WERI-Rb-1 (cell line): ENCODE data around the gene DHDDS.

ENCODE experiments used
- DNase-seq: peaks from one replicate; pipeline ENCODE4 v3.0.0-alpha.2; 2020
- H3K27ac ChIP-seq: fragments of 250-450 bp; sonication (Bioruptor Pico); 2 replicates; pipeline ENCODE4 v1.5.1; 2020; ENCODE audit warnings: mild to moderate bottlenecking, moderate library complexity
- H3K27me3 ChIP-seq: fragments of 250-450 bp; sonication (Bioruptor Pico); 2 replicates; pipeline ENCODE4 v1.5.1; 2021; ENCODE audit warnings: mild to moderate bottlenecking, low read depth, moderate library complexity; ENCODE audit not compliant: insufficient read depth, severe bottlenecking
- H3K36me3 ChIP-seq: fragments of 250-450 bp; sonication (Bioruptor Pico); 2 replicates; pipeline ENCODE4 v1.5.1; 2020; ENCODE audit warnings: mild to moderate bottlenecking, moderate library complexity
- H3K4me3 ChIP-seq: 2 replicates; pipeline ENCODE4 v1.5.1; 2011; ENCODE audit warnings: low read depth, mild to moderate bottlenecking, control low read depth, low read length
- H3K9me3 ChIP-seq: fragments of 250-450 bp; sonication (Bioruptor Pico); 2 replicates; pipeline ENCODE4 v1.5.1; 2021; ENCODE audit warnings: mild to moderate bottlenecking, moderate library complexity; ENCODE audit not compliant: severe bottlenecking
- CTCF ChIP-seq: IDR thresholded peaks from 2 replicates; pipeline ENCODE4 v1.5.1; 2011; ENCODE audit warnings: low read depth, mild to moderate bottlenecking, control low read depth, inconsistent platforms, low read length

DHDDS gene

GRCh38 chr1:26411624-26412074 lies 20.5 kb upstream of the DHDDS start:
- no peak for DNase-seq
- peak overlapping the region; percentile 84 for H3K27ac ChIP-seq
- no peak for TF ChIP-seq CTCF

GRCh38 chr1:26412180-26412840 lies 19.8 kb upstream of the DHDDS start:
- Histone ChIP-seq H3K27ac (peak overlapping the region; percentile 84), H3K4me3 (no peak overlapping the region; the same call in 1 of the 2 replicates), H3K9me3 (peaks cover 15% of the 10 kb centered on the region), H3K36me3 (no peaks in the 10 kb centered on the region), H3K27me3 (no peaks in the 10 kb centered on the region)
- DNase-seq = peak; percentile 96
- TF ChIP-seq CTCF = no peak

More at GRCh38 chr1:26411624-26412074, 20.5 kb upstream of the DHDDS start:
- Histone ChIP-seq H3K27me3 (no peaks in the 10 kb centered on the region), H3K36me3 (no peaks in the 10 kb centered on the region), H3K4me3 (no peak overlapping the region), H3K9me3 (peaks cover 15% of the 10 kb centered on the region)

- Histone ChIP-seq H3K36me3 (no peaks in the 10 kb centered on the region), H3K27me3 (no peaks in the 10 kb centered on the region), H3K9me3 (peaks cover 13% of the 10 kb centered on the region), H3K4me3 (peak overlapping the region; percentile 5; the same call in 1 of the 2 replicates), H3K27ac (peak overlapping the region; percentile 84)
- no peak for TF ChIP-seq CTCF
- no peak for DNase-seq
Measured at GRCh38 chr1:26413031-26413430, 19.1 kb upstream of the DHDDS start.

GRCh38 chr1:26417111-26417759 lies 14.9 kb upstream of the DHDDS start:
- Histone ChIP-seq H3K27me3 (no peaks in the 10 kb centered on the region), H3K4me3 (no peak overlapping the region), H3K36me3 (no peaks in the 10 kb centered on the region), H3K9me3 (no peaks in the 10 kb centered on the region), H3K27ac (peak overlapping the region; percentile 49)
- DNase-seq = peak; percentile 96
- peak; percentile 98 for TF ChIP-seq CTCF

GRCh38 chr1:26418865-26419349 lies 13.2 kb upstream of the DHDDS start:
- Histone ChIP-seq H3K36me3 (no peaks in the 10 kb centered on the region), H3K27me3 (no peaks in the 10 kb centered on the region), H3K27ac (peak overlapping the region; percentile 39), H3K4me3 (no peak overlapping the region), H3K9me3 (no peaks in the 10 kb centered on the region)
- no peak for TF ChIP-seq CTCF
- no peak for DNase-seq
